HepG2 (cell line): ENCODE results near the gene C1QTNF6. TPM values are rescaled to one million over a fixed set of nuclear protein-coding genes. Genes with fewer than 3 reads are reported as not detected.
A peak's percentile ranks its signal among the peaks of the same experiment; 100 is the strongest.

Experiments used
- NCOR1 ChIP-seq: fragments of 200-600 bp; sonication (generic); IDR thresholded peaks from 2 replicates; pipeline ENCODE4 v1.7.0; 2017; ENCODE audit warnings: antibody characterized with exemption, low read length, borderline replicate concordance
- ZFAT ChIP-seq: sonication (generic); formaldehyde crosslinking; conservative IDR thresholded peaks from 2 replicates; pipeline ENCODE4 v1.8.1; 2023; ENCODE audit warnings: missing genetic modification reagents, inconsistent platforms
- ZNF431 ChIP-seq: sonication (generic); formaldehyde crosslinking; IDR thresholded peaks from 2 replicates; pipeline ENCODE4 v1.9.0; 2022; ENCODE audit warnings: missing genetic modification reagents, low read depth, mild to moderate bottlenecking, borderline replicate concordance
- ZNF451 ChIP-seq: sonication (generic); formaldehyde crosslinking; IDR thresholded peaks from 2 replicates; pipeline ENCODE4 v1.5.0; 2020; ENCODE audit warnings: mild to moderate bottlenecking, missing genetic modification reagents
- ZNF883 ChIP-seq: sonication (generic); formaldehyde crosslinking; IDR thresholded peaks from 2 replicates; pipeline ENCODE4 v1.5.1; 2020; ENCODE audit warnings: mild to moderate bottlenecking, missing genetic modification reagents; ENCODE audit errors: not compliant biosample characterization
- polyA plus RNA-seq, 8 experiments: library from polyadenylated mRNA; depleted of rRNA in 3 of 8; stranded (reverse) in 7 of 8; unstranded in 1 of 8; fragments of >200 nt; fragmentation: Illumina TruSeq in 4 of 8; extraction: Trizol in 4 of 8; gene quantifications; 2 replicates each; pipeline versions ENCODE4 v1.2.1 to v1.2.3, GENCODE V29; 2011 to 2016; ENCODE audit warnings: low read depth in 4 of 8, missing spikeins in 1 of 8, mixed read lengths in 1 of 8; ENCODE audit not compliant: insufficient read depth in 1 of 8
- total RNA-seq, 5 experiments: library from RNA; depleted of rRNA; stranded (reverse); fragments of >200 nt; fragmentation: Illumina TruSeq; extraction: Trizol; gene quantifications; 2 replicates each; pipeline ENCODE4 v1.2.3, GENCODE V29; 2016; ENCODE audit warnings: low read depth in 1 of 5
- TF ChIP-seq, protein P1 (sequence below): sonication (generic); formaldehyde crosslinking; conservative IDR thresholded peaks from 2 replicates; pipeline ENCODE4 v1.8.0; 2022; ENCODE audit warnings: low read depth, missing genetic modification reagents
- TF ChIP-seq, protein P2 (sequence below): sonication (generic); formaldehyde crosslinking; IDR thresholded peaks from 2 replicates; pipeline ENCODE4 v1.5.0; 2020; ENCODE audit warnings: mild to moderate bottlenecking, missing genetic modification reagents
- TF ChIP-seq, protein P3 (sequence below): IDR thresholded peaks from 2 replicates; pipeline ENCODE4 v1.6.1; 2012; ENCODE audit warnings: low read length, improper control_type of control experiment
- TF ChIP-seq, protein P4 (sequence below): sonication (generic); formaldehyde crosslinking; IDR thresholded peaks from 2 replicates; pipeline ENCODE4 v1.9.0; 2022; ENCODE audit warnings: missing genetic modification reagents, mild to moderate bottlenecking, borderline replicate concordance

C1QTNF6 gene
- total and polyA plus RNA-seq, 2 of the 13 experiments (the other 11 are each of a cell fraction or from before 2014, with no cell fraction given): 2.7 to 6.9 TPM

DNA sequence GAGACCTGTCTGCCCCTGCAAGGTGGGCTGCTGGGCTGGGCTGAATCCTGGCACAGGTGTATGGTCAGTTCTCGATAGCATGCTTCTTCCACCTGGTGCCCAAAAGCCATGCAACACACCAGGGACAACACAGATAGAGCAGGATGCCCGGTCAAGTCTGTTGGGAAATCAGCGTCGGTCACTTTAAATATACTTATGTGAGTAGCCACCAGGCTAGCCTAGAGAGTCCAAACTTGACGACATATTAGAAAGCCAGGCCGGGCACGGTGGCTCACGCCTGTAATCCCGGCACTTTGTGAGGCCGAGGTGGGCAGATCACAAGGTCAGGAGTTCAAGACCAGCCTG is 8.9 kb downstream of the C1QTNF6 start (continued):
- TF ChIP-seq, protein P1, sequence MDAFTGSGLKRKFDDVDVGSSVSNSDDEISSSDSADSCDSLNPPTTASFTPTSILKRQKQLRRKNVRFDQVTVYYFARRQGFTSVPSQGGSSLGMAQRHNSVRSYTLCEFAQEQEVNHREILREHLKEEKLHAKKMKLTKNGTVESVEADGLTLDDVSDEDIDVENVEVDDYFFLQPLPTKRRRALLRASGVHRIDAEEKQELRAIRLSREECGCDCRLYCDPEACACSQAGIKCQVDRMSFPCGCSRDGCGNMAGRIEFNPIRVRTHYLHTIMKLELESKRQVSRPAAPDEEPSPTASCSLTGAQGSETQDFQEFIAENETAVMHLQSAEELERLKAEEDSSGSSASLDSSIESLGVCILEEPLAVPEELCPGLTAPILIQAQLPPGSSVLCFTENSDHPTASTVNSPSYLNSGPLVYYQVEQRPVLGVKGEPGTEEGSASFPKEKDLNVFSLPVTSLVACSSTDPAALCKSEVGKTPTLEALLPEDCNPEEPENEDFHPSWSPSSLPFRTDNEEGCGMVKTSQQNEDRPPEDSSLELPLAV (CRISPR knock-in tag): no peak
- TF ChIP-seq ZNF451 (CRISPR knock-in tag): no peak
- TF ChIP-seq, protein P2, sequence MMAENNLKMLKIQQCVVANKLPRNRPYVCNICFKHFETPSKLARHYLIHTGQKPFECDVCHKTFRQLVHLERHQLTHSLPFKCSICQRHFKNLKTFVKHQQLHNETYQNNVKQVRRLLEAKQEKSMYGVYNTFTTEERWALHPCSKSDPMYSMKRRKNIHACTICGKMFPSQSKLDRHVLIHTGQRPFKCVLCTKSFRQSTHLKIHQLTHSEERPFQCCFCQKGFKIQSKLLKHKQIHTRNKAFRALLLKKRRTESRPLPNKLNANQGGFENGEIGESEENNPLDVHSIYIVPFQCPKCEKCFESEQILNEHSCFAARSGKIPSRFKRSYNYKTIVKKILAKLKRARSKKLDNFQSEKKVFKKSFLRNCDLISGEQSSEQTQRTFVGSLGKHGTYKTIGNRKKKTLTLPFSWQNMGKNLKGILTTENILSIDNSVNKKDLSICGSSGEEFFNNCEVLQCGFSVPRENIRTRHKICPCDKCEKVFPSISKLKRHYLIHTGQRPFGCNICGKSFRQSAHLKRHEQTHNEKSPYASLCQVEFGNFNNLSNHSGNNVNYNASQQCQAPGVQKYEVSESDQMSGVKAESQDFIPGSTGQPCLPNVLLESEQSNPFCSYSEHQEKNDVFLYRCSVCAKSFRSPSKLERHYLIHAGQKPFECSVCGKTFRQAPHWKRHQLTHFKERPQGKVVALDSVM (CRISPR knock-in tag): no peak
- TF ChIP-seq ZNF431 (CRISPR knock-in tag): no peak
- TF ChIP-seq, protein P3, sequence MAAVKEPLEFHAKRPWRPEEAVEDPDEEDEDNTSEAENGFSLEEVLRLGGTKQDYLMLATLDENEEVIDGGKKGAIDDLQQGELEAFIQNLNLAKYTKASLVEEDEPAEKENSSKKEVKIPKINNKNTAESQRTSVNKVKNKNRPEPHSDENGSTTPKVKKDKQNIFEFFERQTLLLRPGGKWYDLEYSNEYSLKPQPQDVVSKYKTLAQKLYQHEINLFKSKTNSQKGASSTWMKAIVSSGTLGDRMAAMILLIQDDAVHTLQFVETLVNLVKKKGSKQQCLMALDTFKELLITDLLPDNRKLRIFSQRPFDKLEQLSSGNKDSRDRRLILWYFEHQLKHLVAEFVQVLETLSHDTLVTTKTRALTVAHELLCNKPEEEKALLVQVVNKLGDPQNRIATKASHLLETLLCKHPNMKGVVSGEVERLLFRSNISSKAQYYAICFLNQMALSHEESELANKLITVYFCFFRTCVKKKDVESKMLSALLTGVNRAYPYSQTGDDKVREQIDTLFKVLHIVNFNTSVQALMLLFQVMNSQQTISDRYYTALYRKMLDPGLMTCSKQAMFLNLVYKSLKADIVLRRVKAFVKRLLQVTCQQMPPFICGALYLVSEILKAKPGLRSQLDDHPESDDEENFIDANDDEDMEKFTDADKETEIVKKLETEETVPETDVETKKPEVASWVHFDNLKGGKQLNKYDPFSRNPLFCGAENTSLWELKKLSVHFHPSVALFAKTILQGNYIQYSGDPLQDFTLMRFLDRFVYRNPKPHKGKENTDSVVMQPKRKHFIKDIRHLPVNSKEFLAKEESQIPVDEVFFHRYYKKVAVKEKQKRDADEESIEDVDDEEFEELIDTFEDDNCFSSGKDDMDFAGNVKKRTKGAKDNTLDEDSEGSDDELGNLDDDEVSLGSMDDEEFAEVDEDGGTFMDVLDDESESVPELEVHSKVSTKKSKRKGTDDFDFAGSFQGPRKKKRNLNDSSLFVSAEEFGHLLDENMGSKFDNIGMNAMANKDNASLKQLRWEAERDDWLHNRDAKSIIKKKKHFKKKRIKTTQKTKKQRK: no peak
- no peak for TF ChIP-seq ZFAT
- TF ChIP-seq NCOR1: 0 out of 2 replicates have a peak, but pooled peaks have one; percentile 10
- TF ChIP-seq, protein P4, sequence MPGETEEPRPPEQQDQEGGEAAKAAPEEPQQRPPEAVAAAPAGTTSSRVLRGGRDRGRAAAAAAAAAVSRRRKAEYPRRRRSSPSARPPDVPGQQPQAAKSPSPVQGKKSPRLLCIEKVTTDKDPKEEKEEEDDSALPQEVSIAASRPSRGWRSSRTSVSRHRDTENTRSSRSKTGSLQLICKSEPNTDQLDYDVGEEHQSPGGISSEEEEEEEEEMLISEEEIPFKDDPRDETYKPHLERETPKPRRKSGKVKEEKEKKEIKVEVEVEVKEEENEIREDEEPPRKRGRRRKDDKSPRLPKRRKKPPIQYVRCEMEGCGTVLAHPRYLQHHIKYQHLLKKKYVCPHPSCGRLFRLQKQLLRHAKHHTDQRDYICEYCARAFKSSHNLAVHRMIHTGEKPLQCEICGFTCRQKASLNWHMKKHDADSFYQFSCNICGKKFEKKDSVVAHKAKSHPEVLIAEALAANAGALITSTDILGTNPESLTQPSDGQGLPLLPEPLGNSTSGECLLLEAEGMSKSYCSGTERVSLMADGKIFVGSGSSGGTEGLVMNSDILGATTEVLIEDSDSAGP: peak; percentile 70; the same call in 1 of the 2 replicates
- no peak for TF ChIP-seq ZNF883
- TF ChIP-seq, all 625 proteins: peak for 3
